GM18909 (cell line): Measurements from ENCODE around the gene CYP11A1.
"Not testable (repeated sequence)": the region's sequence is repeated elsewhere in the genome, so short reads cannot be mapped to it uniquely, and the experiment has no call there.

ENCODE experiments used
- ATAC-seq: cut with Tn5 transposase; IDR thresholded peaks from one replicate; pipeline ENCODE4 v1.9.1; 2021; ENCODE audit warnings: mild to moderate bottlenecking; ENCODE audit not compliant: unreplicated experiment, poor library complexity

The CYP11A1 gene

DNA sequence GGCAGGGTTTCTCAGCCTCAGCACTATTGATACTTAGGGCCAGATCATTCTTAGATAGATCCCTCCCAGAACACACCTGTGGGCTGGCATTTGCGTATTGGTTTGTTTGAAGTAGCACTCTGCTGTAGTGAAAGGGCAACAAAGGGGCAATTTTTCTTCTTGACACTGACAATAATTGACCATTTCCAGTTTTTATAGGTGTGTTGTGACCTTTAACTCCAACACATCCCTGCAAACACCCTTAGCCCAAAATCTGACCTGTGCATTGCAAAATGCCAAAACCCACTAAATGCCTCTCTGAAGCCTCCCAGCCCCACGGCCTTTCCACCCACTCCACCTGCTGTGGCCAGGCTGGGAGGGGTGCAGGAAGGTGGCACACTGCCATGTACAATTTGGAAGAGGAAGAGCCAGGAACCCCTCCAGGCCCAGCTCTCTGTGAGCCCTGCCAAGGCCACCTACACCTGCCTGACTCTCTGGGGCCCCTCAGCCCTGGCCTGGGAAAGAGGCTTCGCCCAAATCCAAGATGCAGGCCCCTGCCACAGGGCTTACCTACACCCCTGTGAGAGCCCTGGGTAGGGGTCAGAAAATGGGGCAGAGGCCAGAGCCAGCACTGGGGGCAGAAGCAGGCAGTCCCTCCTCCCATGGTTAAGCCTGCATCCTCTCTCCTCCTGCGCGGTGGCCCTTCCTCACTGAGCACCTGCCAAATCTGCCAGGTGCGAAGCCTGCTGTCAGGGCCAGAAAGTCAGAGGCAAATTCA is 9.6 kb upstream of the CYP11A1 start:
- ATAC-seq: no peak

DNA sequence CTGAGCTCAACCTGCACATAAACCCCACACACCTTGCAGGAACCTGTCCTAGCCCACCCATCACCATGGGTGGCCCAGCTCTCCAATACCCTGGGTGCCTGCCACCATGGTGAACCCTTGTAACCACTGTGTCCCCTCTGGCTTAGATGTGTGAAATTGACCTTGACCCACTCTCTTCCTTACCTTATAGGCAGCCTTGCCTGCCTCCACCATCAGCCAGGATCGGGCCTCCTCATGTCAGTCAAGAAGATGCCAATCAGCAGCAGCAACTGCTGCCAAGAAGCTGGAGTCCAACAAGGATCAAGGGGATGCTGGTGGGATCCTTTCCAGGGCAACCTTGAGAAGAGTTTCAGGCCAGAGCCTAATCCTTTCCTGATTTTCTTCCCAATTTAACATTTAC is 8.8 kb upstream of the CYP11A1 start:
- ATAC-seq: no peak

DNA sequence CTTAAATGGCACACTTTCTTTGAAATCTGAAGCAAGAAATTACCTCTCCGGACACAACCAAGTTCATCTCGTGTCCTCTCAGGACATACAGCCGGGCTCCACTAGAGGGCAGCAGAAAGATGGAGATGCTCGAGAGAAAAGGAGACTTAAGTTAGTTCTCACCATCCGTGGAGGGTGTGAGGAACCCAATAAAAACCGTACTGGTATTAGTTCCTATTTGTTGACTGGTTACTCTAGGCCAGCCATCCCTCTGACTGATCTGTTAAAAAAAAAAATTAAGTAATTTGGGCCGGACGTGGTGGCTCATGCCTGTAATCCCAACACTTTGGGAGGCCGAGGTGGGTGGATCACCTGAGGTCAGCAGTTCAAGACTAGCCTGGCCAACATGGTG is 7.9 kb upstream of the CYP11A1 start:
- ATAC-seq: no peak

DNA sequence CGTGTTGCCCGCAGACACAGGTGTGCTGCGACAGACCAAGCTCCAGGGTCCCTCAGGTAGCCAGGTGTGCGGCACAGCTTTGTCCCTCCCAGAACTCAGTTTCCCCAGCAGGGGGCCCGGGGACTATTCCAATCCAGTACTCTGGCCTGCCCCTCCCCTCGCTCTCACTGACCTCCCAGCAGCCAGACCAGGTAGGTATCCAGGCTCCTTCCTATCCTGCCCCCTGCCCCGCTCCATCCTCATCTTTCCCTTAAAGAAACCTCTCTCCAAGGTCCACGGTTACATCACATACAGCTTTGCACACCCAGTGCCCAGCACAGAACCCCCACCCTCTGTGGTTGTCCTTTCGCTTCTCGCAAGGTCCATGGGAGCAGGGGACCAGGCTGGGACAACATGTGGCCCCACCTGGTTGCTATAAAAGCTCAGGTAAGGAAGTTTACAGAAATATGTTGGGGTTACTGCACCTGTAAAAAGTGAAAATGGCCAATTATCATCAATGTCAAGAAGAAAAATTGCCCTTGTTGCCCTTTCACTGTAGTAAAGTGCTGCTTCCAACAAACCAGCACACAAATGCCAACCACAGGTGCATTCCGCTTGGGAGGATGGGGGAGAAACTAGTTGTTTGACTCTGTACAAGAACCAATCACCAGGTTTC is 7.3 kb upstream of the CYP11A1 start:
- peak; percentile 11 for ATAC-seq

DNA sequence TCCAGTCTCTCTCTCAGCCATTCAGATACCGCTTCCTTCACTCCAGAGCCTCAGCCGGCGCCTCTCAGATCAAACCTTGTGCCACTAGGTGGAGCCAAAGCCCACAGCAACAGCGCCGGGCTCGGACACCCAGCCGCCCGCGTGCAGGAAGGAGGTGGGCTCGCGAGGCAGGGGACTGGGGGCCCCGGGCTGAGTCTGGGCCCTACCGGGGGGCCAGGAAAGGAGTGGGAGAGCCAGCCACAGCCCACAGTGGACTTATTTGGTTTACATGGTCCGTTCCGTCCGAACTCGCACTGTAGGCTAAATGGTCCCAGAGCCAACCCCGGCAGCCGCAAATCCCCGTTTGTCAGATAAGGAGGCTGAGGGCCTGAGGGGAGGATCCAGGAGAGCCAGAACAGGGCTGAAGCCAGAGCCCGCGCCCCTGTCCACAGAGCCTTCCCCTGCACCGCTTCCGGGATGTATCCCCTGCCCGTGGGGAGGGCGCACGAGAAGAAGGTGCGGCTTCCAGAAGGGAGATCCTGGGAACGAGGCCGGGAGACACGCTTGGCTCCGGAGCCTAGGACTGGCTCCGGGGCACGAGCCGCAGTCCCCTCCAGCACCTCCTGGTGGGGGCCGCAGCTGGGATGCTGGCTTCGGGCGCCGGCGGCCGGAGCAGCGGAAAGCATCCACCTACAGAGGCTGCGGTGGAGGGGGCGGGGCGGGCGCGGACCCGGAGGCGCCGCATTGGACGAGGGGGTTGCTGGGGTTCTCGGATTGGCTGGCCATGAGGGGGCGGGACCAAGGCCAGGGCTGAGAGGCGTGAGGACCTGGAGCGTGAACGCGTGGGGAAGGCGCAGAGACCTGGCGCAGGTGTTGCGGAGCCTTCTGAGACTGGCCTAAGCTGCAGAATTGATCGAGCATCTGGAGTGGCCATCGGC is 6.5 kb upstream of the CYP11A1 start:
- peak; percentile 84 for ATAC-seq

GRCh38 chr15:74373056-74373650 is 5.7 kb upstream of the CYP11A1 start:
- ATAC-seq: no peak

DNA sequence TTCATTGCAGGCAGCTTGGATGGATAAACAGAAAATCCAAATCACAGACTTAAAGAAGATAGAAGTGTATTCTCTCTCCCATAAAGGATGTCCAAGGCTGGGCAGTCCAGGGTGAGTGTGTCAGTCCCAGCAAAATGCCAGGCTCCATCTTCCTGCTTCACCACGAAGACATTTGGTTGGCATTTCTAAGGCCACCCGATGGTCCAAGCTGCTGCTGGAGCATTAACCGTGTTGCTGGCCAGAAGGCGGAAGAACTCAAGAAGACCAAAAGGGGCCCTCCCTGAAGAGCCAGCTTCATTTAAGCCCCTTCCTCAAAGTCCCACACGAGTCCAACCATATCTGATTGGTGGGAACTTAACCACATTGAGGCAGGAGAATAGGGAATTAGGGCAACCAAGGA is 3.0 kb upstream of the CYP11A1 start:
- no peak for ATAC-seq

DNA sequence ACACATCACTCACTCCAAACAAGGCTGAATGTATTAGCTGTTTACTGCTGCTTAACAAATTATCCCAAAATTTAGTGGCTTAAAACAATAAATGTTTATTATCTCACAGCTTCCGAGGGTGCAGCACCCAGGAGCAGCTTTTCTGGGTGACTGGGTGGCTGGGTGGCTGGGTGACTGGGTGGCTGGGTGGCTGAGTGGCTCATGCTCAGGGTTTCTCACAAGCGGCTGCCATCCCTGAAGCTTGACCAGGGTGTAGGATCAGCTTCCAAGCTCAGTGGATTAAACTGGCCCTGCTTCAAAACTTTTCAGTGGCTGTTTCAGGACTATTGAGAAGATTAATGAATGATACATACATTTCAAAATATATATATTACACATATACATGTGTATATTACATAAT is 2.3 kb upstream of the CYP11A1 start:
- ATAC-seq: no peak

GRCh38 chr15:74369084-74369745 is 1.8 kb upstream of the CYP11A1 start:
- ATAC-seq: no peak

GRCh38 chr15:74368121-74368520 is 675 bp upstream of the CYP11A1 start:
- ATAC-seq: no peak

- ATAC-seq: no peak
Observed at GRCh38 chr15:74365598-74366445, 1.6 kb downstream of the CYP11A1 start.

DNA sequence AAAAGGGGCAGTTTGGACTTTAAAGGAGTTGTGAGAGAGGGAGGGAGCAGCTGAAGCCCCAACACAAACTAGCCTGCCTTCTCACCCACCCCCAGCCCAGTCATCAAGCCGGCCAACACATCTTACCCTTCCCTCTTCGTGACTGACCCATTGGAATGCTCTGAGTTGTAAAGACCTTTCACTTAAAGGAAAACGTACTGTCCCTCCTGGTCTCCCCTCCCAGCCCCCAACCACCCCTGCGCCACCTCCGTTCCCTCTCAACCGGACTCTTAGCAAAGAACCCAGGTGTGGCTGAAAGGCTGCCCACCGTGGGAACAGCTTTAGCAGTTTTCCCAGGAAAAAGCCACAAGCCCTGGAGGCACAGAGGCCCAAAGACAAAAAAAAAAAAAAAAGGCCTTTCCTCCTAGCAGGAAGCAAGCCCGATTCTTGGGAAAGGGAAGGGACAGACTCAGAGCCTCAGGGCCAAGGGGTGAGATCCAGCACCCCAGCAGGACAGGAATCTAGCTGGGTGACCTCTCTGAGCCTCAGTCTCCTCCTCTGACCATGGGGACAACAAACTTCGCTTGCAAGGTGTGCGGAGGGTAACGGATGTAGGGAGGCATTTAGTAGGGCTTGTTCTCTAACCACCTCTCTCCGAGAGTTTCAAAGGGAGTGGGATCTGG is 2.4 kb downstream of the CYP11A1 start:
- ATAC-seq: no peak

- no peak for ATAC-seq
Observed at GRCh38 chr15:74362482-74362881, 5.0 kb downstream of the CYP11A1 start.

DNA sequence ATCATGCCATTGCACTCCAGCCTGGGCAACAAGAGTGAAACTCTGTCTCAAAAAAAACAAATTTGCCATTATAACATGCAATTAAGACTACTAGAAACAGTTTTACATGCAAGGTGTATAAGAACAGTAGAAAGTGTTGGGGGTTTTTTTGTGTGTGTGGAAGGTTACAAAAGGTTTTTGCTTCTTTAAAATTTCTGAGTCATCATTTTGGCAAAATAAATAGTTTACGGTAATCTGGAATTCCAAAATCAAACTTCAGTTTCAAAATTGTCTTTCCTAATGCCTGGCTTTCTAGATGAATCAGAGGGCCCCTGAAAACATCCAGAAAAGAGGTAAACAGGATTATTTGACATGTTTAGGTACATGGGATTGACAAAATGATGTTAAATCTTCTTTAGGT is 6.6 kb downstream of the CYP11A1 start:
- ATAC-seq: not testable (repeated sequence)

DNA sequence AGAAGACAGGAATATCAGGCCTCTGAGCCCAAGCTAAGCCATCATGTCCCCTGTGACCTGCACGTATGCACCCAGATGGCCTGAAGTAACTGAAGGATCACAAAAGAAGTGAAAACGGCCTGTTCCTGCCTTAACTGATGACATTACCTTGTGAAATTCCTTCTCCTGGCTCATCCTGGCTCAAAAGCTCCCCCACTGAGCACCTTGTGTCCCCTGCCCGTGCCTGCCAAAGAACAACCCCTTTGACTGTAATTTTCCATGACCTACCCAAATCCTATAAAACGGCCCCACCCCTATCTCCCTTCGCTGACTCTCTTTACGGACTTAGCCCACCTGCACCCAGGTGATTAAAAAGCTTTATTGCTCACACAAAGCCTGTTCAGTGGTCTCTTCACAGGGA is 8.1 kb downstream of the CYP11A1 start:
- ATAC-seq: not testable (repeated sequence)

DNA sequence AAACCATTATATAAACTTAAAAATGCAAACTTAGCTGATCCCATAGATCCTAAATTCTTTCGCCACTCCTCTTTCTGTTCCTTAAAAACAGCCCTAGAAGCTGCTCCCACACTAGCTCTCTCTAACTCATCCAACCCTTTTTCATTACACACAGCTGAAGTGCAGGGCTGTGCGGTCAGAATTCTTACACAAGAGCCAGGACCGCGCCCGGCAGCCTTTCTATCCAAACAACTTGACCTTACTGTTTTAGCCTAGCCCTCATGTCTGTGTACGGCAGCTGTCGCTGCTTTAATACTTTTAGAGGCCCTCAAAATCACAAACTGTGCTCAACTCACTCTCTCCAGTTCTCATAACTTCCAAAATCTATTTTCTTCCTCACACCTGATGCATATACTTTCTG is 9.9 kb downstream of the CYP11A1 start:
- not testable (repeated sequence) for ATAC-seq

GRCh38 chr15:74356050-74356449 is 11.4 kb downstream of the CYP11A1 start:
- ATAC-seq: not testable (repeated sequence)

DNA sequence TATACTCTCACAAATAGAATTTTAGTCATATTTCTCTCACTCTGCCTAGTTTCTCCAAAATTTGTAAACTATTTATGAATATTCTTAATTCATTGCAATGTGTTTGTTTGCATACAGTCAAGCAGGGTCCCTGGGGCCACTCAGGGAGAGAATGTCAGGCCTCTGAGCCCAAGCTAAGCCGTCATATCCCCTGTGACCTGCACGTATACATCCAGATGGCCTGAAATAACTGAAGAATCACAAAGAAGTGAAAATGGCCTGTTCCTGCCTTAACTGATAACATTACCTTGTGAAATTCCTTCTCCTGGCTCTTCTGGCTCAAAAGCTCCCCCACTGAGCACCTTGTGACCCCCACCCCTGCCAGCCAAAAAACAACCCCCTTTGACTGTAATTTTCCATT is 13.5 kb downstream of the CYP11A1 start:
- not testable (repeated sequence) for ATAC-seq
